ENCODE data around the gene MVP.

- TF ChIP-seq POLR2AphosphoS5 (IDR thresholded peaks at IDR 0.05) (no peak), EP300 (IDR thresholded peaks at IDR 0.05) (no peak), CTCF (IDR thresholded peaks at IDR 0.05) (no peak)
These were observed 11.1 kb upstream of the MVP start for GRCh38 chr16:29809031-29809747.

Measured in sigmoid colon (tissue), 4 donors.